Measurements from ENCODE around the gene CCDC192. TPM values are rescaled to one million over a fixed set of nuclear protein-coding genes. Genes with fewer than 3 reads are reported as not detected.

The CCDC192 gene
- total RNA-seq, 2 experiments from 2014 or later: not detected

DNA sequence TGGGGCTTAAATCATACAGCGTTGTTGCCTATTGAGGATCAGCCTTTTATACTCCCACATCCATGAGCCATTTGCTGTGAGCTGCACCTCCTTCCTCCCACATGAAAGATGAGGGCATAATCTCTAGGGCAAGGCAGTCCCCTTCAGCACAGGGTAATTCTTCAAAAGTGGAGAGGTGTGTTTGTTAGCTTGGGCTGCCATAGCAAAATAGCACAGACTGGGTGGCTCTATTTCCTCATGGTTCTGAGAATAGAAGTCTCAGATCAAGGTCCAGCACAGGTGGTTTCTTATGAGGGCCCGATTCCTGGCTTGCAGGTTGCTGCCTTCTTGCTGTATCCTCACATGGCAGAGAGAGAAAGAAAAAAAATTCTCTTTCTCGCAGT, 258.6 kb downstream of the CCDC192 start:
- H3K36me3 ChIP-seq (ENCODE audit: insufficient read depth, low read length): no peaks in the 10 kb centered on the region
- intact Hi-C loops (cut with DNase I, micrococcal nuclease): no loop called here
- Mint-ChIP-seq H3K4me1 (ENCODE audit: low read depth) (peaks cover 31% of the 10 kb centered on the region), H3K27me3 (no peaks in the 10 kb centered on the region), H3K9me3 (no peaks in the 10 kb centered on the region), H3K36me3 (ENCODE audit: low read depth) (peaks cover 31% of the 10 kb centered on the region), H3K27ac (no peak overlapping the region), H3K4me3 (no peak overlapping the region)
- no peaks in the 10 kb centered on the region for H3K27me3 ChIP-seq (ENCODE audit: control insufficient read depth in 1 of 2, insufficient read depth in 2 of 2, low read length in 2 of 2)
- peaks cover 0 to 9% of the 10 kb centered on the region in 2 experiments for H3K9me3 ChIP-seq (ENCODE audit: control insufficient read depth in 1 of 2, insufficient read depth in 1 of 2, low read length in 2 of 2)
- no peak overlapping the region for H3K27ac ChIP-seq (ENCODE audit: low read depth in 1 of 2, low read length in 2 of 2)
- H3K4me1 ChIP-seq (ENCODE audit: insufficient read depth, low read length): no peaks in the 10 kb centered on the region
- TF ChIP-seq, protein P1, sequence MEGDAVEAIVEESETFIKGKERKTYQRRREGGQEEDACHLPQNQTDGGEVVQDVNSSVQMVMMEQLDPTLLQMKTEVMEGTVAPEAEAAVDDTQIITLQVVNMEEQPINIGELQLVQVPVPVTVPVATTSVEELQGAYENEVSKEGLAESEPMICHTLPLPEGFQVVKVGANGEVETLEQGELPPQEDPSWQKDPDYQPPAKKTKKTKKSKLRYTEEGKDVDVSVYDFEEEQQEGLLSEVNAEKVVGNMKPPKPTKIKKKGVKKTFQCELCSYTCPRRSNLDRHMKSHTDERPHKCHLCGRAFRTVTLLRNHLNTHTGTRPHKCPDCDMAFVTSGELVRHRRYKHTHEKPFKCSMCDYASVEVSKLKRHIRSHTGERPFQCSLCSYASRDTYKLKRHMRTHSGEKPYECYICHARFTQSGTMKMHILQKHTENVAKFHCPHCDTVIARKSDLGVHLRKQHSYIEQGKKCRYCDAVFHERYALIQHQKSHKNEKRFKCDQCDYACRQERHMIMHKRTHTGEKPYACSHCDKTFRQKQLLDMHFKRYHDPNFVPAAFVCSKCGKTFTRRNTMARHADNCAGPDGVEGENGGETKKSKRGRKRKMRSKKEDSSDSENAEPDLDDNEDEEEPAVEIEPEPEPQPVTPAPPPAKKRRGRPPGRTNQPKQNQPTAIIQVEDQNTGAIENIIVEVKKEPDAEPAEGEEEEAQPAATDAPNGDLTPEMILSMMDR (IDR thresholded peaks at IDR 0.05): no peak
- no peak overlapping the region for H3K4me3 ChIP-seq (ENCODE audit: low read length)
- ATAC-seq (ENCODE audit: poor library complexity) (no peak), DNase-seq (no peak)
- CTCF ChIA-PET: no interaction called here
- POLR2A ChIA-PET: interaction anchor here (0.7 kb wide), 1 partner anchor 39 kb away, joined by 4 read pairs; no protein-coding TSS in a partner anchor

DNA sequence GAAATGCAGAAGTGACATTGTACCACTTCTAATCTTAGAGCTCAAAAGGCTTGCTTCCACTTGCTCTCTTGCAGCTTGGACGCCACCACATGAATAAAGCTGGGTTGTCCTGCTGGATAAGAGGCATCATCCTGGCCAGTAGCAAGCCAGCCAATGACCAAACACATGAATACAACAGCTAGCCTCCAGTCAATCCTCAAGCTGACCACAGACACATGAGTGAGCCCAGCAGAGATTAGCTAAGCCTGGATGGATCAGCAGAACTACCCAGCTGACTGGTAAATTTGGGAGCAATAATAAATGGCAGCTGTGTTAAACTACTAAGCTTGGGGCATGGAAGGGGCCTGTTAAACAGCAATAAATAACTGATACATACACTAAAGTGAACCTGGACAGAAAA, 259.3 kb downstream of the CCDC192 start:
- Histone ChIP-seq H3K27me3 (ENCODE audit: control insufficient read depth in 1 of 2, insufficient read depth in 2 of 2, low read length in 2 of 2) (no peaks in the 10 kb centered on the region), H3K9me3 (ENCODE audit: control insufficient read depth in 1 of 2, insufficient read depth in 1 of 2, low read length in 2 of 2) (peaks cover 0 to 9% of the 10 kb centered on the region in 2 experiments), H3K36me3 (ENCODE audit: insufficient read depth, low read length) (no peaks in the 10 kb centered on the region), H3K4me1 (ENCODE audit: insufficient read depth, low read length) (no peaks in the 10 kb centered on the region), H3K4me3 (ENCODE audit: low read length) (no peak overlapping the region), H3K27ac (ENCODE audit: low read depth in 1 of 2, low read length in 2 of 2) (no peak overlapping the region)
- Mint-ChIP-seq H3K4me1 (ENCODE audit: low read depth) (peaks cover 31% of the 10 kb centered on the region), H3K4me3 (no peak overlapping the region), H3K27me3 (no peaks in the 10 kb centered on the region), H3K27ac (no peak overlapping the region), H3K36me3 (ENCODE audit: low read depth) (peaks cover 31% of the 10 kb centered on the region), H3K9me3 (no peaks in the 10 kb centered on the region)
- DNase-seq: no peak
- CTCF ChIA-PET: interaction anchor here (0.9 kb wide), 1 partner anchor 12 kb away, joined by 3 read pairs; no protein-coding TSS in a partner anchor
- no peak for ATAC-seq (ENCODE audit: poor library complexity)
- intact Hi-C loops (cut with DNase I, micrococcal nuclease): no loop called here
- POLR2A ChIA-PET: no interaction called here
- TF ChIP-seq, protein P1 (IDR thresholded peaks at IDR 0.05): no peak

DNA sequence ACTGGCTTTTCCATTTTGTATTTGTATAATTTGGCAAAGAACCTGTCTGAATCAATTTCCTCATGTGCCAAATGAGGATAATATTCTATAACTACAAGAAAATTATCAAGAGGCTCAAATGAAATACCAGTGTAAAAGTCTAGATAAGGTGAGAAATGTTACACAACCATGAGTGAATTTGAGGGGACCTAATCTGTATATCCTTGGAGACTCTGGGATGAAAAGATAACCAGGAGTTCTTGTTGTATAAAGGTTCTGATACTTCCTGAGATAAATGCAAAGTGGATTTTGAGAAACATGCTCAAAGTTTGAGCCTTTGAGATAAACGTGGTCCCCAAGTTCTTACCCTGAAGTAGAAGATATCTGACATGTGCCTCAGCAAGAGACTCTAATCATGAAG, 260.0 kb downstream of the CCDC192 start:
- no peaks in the 10 kb centered on the region for H3K27me3 ChIP-seq (ENCODE audit: control insufficient read depth in 1 of 2, insufficient read depth in 2 of 2, low read length in 2 of 2)
- H3K36me3 ChIP-seq (ENCODE audit: insufficient read depth, low read length): no peaks in the 10 kb centered on the region
- H3K27ac ChIP-seq (ENCODE audit: low read depth in 1 of 2, low read length in 2 of 2): no peak overlapping the region
- ATAC-seq (ENCODE audit: poor library complexity) (no peak), DNase-seq (no peak)
- peaks cover 31% of the 10 kb centered on the region for H3K4me1 Mint-ChIP-seq (ENCODE audit: low read depth)
- no peak overlapping the region for H3K27ac Mint-ChIP-seq
- intact Hi-C loops (cut with DNase I, micrococcal nuclease): no loop called here
- no peak overlapping the region for H3K4me3 ChIP-seq (ENCODE audit: low read length)
- H3K9me3 ChIP-seq (ENCODE audit: control insufficient read depth in 1 of 2, insufficient read depth in 1 of 2, low read length in 2 of 2): peaks cover 0 to 9% of the 10 kb centered on the region in 2 experiments
- TF ChIP-seq, protein P1 (IDR thresholded peaks at IDR 0.05): no peak
- H3K9me3 Mint-ChIP-seq: no peaks in the 10 kb centered on the region
- ChIA-PET POLR2A (no interaction called here), CTCF (interaction anchor here (0.9 kb wide), 1 partner anchor 13 kb away, joined by 3 read pairs; no protein-coding TSS in a partner anchor)
- no peaks in the 10 kb centered on the region for H3K4me1 ChIP-seq (ENCODE audit: insufficient read depth, low read length)
- H3K36me3 Mint-ChIP-seq (ENCODE audit: low read depth): peaks cover 36% of the 10 kb centered on the region
- no peak overlapping the region for H3K4me3 Mint-ChIP-seq
- H3K27me3 Mint-ChIP-seq: no peaks in the 10 kb centered on the region

Measured in CD4-positive, alpha-beta T cell (primary cell).